ENCODE results near the gene NPHP4.

The NPHP4 gene

DNA sequence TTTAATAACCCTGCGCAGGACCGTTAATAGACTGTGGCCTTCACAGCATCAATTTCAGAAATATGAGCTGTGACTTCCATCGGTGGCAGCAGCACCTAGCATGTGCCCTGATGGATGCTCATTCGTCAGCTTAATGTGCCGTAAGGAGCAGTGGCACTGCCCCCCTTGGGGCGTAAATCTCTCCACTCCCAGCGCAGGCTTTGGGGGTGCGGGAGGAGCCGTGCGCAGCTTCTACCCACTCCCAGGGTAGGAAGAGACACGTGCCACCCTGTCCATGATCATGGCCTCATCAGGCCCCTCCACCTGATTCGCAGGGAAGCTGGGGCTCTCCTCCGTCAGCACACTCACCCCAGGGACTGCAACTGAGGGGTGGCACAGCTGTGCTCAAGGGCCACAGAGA, 149.5 kb downstream of the NPHP4 start:
- TF ChIP-seq EZH2 (IDR thresholded peaks at IDR 0.05; ENCODE audit: borderline replicate concordance, low read length): no peak
- TF ChIP-seq, protein P1, sequence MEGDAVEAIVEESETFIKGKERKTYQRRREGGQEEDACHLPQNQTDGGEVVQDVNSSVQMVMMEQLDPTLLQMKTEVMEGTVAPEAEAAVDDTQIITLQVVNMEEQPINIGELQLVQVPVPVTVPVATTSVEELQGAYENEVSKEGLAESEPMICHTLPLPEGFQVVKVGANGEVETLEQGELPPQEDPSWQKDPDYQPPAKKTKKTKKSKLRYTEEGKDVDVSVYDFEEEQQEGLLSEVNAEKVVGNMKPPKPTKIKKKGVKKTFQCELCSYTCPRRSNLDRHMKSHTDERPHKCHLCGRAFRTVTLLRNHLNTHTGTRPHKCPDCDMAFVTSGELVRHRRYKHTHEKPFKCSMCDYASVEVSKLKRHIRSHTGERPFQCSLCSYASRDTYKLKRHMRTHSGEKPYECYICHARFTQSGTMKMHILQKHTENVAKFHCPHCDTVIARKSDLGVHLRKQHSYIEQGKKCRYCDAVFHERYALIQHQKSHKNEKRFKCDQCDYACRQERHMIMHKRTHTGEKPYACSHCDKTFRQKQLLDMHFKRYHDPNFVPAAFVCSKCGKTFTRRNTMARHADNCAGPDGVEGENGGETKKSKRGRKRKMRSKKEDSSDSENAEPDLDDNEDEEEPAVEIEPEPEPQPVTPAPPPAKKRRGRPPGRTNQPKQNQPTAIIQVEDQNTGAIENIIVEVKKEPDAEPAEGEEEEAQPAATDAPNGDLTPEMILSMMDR (IDR thresholded peaks at IDR 0.05; ENCODE audit: low read length): no peak
- Histone ChIP-seq H3K27ac (ENCODE audit: low read depth, low read length, poor library complexity, severe bottlenecking) (no peak overlapping the region), H3K9me2 (ENCODE audit: low read depth, low read length) (no peaks in the 10 kb centered on the region)

DNA sequence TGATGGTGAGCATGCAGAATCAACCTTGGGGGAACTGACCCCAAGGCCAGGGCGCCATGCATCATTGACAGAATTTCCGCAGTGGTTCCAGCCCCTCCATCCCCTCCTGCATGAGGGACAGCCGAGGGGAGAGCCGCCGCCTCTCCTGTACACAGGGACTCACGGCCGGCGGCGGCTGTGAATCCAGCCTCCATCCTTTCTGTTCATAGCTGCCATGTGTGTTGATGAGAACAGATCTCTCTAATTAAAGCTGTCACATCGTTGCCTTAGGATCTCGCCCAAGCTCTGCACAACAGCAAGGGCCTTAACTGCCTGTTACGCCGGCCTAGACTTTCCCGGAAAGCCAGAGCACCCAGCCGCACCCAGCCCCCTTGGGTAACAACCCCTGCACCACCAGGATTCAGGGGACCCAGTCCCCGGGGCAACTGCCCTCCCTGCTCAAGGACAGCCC, 151.6 kb downstream of the NPHP4 start:
- no peaks in the 10 kb centered on the region for H3K36me3 ChIP-seq (ENCODE audit: insufficient read depth, low read length)
- H2AFZ ChIP-seq (ENCODE audit: low read length): no peak overlapping the region
- H3F3A ChIP-seq (ENCODE audit: insufficient read depth, low read length): no peaks in the 10 kb centered on the region
- no peak overlapping the region for H3K4me3 ChIP-seq (ENCODE audit: low read depth, low read length, poor library complexity, severe bottlenecking)
- no peaks in the 10 kb centered on the region for H3K27me3 ChIP-seq (ENCODE audit: insufficient read depth, low read length)
- TF ChIP-seq, protein P1 (IDR thresholded peaks at IDR 0.05; ENCODE audit: low read length): no peak
- TF ChIP-seq EZH2 (IDR thresholded peaks at IDR 0.05; ENCODE audit: borderline replicate concordance, low read length): no peak
- H3K4me1 ChIP-seq (ENCODE audit: insufficient read depth, low read length, severe bottlenecking): no peaks in the 10 kb centered on the region
- no peak overlapping the region for H3K27ac ChIP-seq (ENCODE audit: low read depth, low read length, poor library complexity, severe bottlenecking)
- no peaks in the 10 kb centered on the region for H3K9me2 ChIP-seq (ENCODE audit: low read depth, low read length)
- no peaks in the 10 kb centered on the region for H3K9me3 ChIP-seq (ENCODE audit: low read length)
- no peaks in the 10 kb centered on the region for H3K79me2 ChIP-seq (ENCODE audit: insufficient read depth, low read length)
- H4K20me1 ChIP-seq (ENCODE audit: insufficient read depth, low read length): no peaks in the 10 kb centered on the region
- no peak overlapping the region for H3K4me2 ChIP-seq (ENCODE audit: low read length)
- H3K9ac ChIP-seq (ENCODE audit: low read length): no peak overlapping the region

More for the DNA sequence above, 149.5 kb downstream of the NPHP4 start:
- Histone ChIP-seq H3K4me2 (ENCODE audit: low read length) (no peak overlapping the region), H3F3A (ENCODE audit: insufficient read depth, low read length) (no peaks in the 10 kb centered on the region), H3K27me3 (ENCODE audit: insufficient read depth, low read length) (no peaks in the 10 kb centered on the region), H2AFZ (ENCODE audit: low read length) (no peak overlapping the region), H3K9ac (ENCODE audit: low read length) (no peak overlapping the region), H3K4me3 (ENCODE audit: low read depth, low read length, poor library complexity, severe bottlenecking) (no peak overlapping the region), H3K9me3 (ENCODE audit: low read length) (no peaks in the 10 kb centered on the region), H3K36me3 (ENCODE audit: insufficient read depth, low read length) (no peaks in the 10 kb centered on the region), H3K79me2 (ENCODE audit: insufficient read depth, low read length) (no peaks in the 10 kb centered on the region), H3K4me1 (ENCODE audit: insufficient read depth, low read length, severe bottlenecking) (no peaks in the 10 kb centered on the region), H4K20me1 (ENCODE audit: insufficient read depth, low read length) (no peaks in the 10 kb centered on the region)

DNA sequence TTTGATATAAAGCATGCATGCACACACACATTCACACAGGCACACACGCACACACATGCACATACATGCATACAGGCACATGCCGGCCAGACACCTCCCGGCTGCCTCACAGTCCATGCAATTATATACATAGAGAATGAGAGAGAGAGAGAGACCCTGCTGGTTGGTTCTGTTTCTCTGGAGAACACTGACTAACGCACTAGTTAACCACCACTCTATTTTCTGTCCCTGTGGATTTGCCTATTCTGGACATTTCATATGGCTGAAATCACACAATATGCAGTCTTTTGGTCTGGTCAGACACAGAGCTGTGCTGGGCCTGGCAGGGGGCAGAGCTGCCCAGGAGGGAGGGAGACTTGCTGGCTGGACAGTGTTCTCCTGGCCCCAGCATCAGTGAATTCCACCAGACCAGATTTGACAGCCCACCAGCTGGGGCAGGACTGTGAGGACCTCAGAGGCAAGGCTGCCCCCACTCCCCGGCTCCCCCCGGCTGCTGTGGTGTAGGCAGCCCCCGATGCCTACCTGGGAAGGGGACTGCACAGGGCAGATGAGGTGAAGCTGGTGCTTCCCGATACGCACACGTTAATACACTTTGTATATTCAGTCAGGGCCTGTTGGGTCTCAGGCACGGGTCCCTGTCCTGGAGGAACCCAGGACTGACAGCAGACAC, 152.2 kb downstream of the NPHP4 start:
- H3K9ac ChIP-seq (ENCODE audit: low read length): no peak overlapping the region
- no peaks in the 10 kb centered on the region for H3K9me2 ChIP-seq (ENCODE audit: low read depth, low read length)
- H3K4me1 ChIP-seq (ENCODE audit: insufficient read depth, low read length, severe bottlenecking): no peaks in the 10 kb centered on the region
- no peak overlapping the region for H2AFZ ChIP-seq (ENCODE audit: low read length)
- no peaks in the 10 kb centered on the region for H3K36me3 ChIP-seq (ENCODE audit: insufficient read depth, low read length)
- TF ChIP-seq, protein P1 (IDR thresholded peaks at IDR 0.05; ENCODE audit: low read length): no peak
- TF ChIP-seq EZH2 (IDR thresholded peaks at IDR 0.05; ENCODE audit: borderline replicate concordance, low read length): no peak
- no peaks in the 10 kb centered on the region for H3K9me3 ChIP-seq (ENCODE audit: low read length)
- no peak overlapping the region for H3K27ac ChIP-seq (ENCODE audit: low read depth, low read length, poor library complexity, severe bottlenecking)
- no peaks in the 10 kb centered on the region for H3F3A ChIP-seq (ENCODE audit: insufficient read depth, low read length)
- H4K20me1 ChIP-seq (ENCODE audit: insufficient read depth, low read length): no peaks in the 10 kb centered on the region
- H3K4me3 ChIP-seq (ENCODE audit: low read depth, low read length, poor library complexity, severe bottlenecking): no peak overlapping the region
- no peaks in the 10 kb centered on the region for H3K79me2 ChIP-seq (ENCODE audit: insufficient read depth, low read length)
- no peak overlapping the region for H3K4me2 ChIP-seq (ENCODE audit: low read length)
- no peaks in the 10 kb centered on the region for H3K27me3 ChIP-seq (ENCODE audit: insufficient read depth, low read length)

All from OCI-LY1 (cell line).